ENCODE results near the gene RASD2.
"Not testable (repeated sequence)": the region's sequence is repeated elsewhere in the genome, so short reads cannot be mapped to it uniquely, and the experiment has no call there.

RASD2 gene, protein sequence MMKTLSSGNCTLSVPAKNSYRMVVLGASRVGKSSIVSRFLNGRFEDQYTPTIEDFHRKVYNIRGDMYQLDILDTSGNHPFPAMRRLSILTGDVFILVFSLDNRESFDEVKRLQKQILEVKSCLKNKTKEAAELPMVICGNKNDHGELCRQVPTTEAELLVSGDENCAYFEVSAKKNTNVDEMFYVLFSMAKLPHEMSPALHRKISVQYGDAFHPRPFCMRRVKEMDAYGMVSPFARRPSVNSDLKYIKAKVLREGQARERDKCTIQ

DNA sequence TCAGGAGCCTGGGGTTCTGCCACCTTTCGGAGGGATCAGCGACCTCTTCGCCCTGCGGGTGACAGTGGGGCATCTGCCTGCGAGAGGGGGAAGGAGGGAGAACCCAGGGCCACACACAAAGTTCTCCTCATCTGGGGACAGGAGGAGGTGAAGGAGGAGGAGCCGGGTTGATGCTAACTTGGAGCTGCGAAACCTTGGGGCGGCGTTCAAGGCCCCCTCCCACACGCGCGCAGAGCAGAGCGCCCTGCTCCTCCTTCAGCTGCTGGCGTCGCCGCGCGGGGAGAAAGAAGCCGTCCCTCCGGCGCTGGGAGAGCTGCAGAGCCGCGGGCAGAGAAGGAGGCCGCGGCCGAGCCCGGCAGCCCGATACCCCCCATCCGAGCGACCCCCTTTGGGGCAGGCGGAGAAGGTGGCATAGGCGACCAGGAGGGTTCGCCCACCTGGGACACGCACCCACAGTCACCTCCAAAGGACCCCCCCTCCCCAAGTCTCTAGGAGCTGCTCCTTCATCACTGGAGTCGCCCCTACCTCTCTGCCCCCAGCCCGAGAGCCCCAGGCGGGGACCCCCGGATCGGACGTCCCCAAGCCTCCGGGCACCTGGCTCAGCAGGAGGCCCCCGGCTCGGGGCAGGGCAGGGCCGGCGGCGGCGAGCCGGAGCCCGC lies at the start of gene RASD2:
TSS of gene RASD2 (plus strand) at position 237 of the 659 bp plus-strand sequence. CDS start 5,979 bp downstream, outside the sequence.
- no peak for DNase-seq

DNA sequence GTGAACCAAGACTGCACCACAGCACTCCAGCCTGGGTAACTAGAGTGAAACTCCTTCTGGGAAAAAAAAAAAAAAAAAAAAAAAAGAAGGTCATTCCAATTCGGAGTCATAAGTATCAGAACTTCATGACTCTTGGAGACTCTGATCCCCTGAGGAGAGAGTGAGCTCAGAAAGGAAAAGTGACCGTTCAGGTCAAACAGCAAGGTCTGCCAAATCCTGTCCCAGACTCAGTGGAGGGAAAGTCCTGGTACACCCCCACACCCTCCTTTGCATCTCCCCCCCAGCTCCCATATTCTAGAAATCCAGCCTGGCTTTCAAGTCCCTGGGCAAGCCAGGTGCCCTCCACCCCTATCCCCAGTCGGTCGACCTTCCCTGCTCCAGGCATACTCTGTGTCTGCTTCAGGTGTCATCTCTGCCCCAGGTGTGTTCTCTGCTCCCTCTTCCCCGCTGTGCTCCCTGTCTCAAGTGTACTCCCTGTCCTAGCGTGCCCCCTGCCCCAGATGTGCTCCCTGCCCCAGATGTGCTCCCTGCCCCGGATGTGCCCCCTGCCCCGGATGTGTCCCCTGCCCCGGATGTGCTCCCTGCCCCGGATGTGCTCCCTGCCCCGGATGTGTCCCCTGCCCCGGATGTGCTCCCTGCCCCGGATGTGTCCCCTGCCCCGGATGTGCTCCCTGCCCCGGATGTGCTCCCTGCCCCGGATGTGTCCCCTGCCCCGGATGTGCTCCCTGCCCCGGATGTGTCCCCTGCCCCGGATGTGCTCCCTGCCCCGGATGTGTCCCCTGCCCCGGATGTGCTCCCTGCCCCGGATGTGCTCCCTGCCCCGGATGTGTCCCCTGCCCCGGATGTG lies 49.3 kb upstream of the RASD2 start:
- not testable (repeated sequence) for DNase-seq

DNA sequence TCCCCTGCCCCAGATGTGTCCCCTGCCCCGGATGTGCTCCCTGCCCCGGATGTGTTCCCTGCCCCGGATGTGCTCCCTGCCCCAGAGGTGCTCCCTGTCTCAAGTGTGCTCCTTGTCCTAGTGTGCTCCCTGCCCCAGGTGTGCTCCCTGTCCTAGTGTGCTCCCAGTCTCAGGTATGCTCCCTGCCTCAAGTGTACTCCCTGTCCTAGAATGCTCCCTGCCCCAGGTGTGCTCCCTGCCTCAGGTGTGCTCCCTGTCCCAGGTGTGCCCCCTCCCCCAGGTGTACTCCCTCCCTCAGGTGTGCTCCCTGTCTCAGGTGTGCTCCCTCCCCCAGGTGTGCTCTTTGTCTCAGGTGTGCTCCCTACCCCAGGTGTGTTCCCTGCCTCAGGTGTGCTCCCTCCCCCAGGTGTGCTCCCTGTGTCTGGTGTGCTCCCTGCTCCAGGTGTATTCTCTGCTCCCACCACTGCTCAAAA lies 48.7 kb upstream of the RASD2 start:
- no peak for DNase-seq

DNA sequence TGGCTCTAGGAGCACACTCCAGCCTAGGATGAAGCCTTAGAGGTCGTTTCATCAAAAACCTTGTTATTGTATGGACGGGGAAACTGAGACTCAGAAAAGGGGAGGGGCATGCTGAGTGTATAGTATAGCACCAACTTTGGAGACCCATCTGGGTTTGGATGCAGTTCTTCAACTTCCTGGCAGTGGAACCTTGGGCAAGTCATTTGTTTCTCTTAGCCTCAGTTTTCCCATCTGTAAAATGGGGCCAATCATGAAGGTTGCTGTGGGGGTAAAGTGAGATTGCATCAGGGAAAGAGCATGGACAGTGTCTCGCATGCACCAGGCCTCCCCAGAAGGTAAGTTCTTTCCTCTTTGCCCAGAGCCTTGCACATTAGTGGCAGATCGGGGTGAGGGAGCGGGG lies 47.6 kb upstream of the RASD2 start:
- no peak for DNase-seq

DNA sequence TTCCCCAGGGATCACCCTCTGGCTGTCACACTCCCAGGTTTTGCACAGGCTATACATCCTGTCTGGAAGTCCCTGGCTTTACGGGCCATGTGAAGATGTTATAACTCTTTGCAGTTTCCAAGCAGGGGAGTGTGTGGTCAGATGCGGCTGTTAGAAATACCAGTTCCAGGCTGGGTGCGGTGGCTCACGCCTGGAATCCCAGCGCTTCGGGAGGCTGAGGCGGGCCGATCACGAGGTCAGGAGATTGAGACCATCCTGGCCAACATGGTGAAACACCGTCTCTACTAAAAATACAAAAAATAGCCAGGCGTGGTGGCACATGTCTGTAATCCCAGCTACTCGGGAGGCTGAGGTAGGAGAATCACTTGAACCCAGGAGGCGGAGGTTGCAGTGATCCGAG lies 44.9 kb upstream of the RASD2 start:
- not testable (repeated sequence) for DNase-seq

DNA sequence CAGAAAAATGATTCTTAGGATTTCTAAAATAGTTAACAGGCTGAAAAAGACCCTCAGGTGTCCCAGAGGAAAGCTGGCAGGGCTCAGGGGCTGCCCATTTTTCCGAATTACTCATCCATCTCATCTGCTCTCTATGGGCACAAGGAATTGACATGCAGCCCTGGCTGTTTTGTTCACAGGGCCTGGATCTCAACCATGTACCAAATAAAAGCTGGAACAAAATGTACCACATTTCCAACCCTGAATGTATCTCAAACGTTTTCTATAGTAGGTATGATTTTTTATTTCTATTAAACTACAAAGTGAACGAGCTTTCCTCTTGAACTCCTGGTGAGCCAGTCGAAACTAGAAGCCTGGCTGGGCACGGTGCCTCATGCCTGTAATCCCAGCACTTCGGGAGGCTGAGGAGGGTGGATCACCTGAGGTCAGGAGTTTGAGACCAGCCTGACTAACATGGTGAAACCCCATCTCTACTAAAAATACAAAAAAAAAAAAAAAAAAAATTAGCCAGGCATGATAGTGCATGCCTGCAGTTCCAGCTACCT lies 43.8 kb upstream of the RASD2 start:
- no peak for DNase-seq

DNA sequence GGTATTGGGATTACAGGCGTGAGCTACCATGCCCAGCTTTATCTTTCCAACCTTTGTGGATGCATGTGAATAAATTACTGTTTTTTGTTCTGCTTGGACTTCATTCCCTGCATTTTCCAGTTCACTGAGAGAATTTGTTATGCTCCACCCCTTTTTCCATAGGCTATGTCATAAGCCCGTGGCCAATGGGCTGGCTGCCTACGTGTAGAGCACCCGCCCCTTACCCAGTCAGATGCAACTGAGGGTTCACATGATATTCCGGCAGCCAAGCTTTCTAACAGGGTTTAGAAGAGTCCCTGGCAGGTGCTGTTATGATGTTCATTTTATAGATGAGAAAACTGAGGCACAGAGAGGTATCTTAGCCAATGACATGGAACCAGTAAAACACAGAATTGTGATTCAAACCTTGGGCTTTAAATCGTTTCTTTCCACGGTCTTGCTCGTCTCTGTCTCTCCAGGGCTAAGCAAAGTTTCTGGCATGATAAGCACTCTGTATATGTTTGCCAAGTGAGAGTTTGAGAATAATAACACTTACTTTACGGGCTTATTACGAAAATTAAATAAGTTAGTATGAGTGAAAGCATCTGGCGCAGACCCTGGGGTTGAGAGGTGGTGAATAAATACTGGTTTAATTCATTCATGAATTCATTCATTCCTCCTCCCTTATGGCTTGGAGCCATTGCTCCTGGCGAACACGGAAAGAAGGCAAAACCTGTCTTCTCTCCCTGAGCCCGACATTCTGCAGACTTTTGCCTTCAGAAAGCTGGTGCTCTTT lies 42.4 kb upstream of the RASD2 start:
- DNase-seq = no peak

DNA sequence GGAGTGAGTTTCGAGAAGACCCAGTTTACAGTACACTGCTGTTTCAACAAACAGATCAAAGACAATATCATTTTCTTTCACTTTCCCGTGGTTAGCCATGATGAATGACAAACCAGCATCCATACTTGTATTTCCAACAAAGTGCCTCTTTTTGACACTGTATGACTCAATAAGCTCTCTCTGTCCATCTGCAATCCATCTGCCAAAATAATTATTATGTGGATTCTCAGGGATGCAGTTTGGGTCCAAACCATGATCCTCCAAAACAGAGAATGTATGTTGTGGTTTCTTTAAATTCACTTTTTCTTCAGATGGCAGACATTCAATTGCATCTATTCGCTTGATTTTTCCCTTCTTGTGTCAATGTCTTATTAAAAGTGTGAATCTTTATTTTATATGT lies 37.8 kb upstream of the RASD2 start:
- DNase-seq = no peak

DNA sequence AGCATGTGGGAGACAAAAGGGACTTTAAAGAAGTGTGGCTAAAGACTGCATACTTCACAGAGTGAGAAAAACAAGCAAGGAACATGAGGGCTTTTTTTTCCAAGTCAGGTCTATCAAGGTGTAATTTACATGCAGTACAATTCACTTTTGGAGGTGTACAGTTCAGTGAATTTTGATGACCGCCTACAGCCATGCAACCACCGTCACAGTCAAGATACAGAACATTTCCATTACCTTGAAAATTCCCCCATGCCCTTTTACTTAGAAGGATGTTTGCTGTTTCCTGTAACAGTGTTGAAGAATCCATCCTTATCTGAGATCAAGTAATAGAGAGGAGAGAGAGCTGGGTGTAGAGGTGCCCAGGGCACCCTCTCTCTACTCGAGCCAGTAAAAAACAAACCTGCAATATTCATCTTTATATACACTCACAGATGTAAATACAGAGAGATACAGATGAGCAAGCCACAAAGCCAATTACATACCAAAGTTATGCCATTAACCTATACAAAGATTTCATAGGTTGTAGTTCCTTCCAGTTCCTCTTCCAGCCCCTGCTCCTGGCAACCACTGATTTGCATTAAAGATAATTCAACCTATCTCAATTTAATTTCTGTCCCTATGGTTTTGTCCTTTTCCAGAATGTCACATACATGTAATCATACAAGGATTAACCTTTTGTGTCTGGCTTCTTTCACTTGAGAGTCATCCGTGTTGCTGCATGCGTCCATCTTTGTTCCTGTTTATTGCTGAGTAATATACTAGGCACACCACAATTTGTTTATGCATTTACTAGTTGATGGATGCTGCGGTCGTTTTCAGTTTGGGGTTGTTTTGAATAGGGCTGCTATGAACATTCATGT lies 35.0 kb upstream of the RASD2 start:
- DNase-seq = no peak

DNA sequence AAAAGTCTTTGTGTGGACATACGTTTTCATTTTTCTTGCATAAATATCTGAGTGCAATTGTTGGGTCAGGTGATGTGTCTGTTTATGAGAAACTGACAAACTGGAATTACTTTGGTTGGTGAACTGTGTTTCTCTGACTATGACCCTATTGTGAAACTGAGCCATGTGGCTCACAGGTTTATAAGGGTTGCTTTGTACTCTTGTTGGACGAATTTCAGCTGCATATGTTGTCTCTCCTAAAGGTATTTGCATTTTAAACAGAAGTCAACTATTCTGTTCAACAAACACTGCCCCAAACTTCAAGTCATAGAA lies 34.4 kb upstream of the RASD2 start:
- DNase-seq = no peak

DNA sequence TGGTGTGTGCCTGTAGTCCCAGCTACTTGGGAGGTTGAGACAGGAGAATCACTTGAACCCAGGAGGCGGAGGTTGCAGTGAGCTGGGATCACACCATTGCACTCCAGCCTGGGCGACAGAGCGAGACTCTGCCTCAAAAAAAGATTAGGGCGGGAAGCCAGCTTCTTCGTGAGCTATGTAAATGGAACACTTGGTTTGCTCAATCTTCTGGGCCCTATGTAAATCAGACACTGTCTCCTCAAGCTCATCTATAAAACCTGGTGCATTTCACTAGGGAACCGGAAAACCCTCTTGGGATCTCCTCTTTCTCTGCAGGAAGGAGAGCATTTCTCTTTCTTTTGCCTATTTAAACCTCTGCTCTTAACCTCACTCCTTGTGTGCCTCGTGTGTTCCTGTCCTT lies 32.8 kb upstream of the RASD2 start:
- DNase-seq = not testable (repeated sequence)

DNA sequence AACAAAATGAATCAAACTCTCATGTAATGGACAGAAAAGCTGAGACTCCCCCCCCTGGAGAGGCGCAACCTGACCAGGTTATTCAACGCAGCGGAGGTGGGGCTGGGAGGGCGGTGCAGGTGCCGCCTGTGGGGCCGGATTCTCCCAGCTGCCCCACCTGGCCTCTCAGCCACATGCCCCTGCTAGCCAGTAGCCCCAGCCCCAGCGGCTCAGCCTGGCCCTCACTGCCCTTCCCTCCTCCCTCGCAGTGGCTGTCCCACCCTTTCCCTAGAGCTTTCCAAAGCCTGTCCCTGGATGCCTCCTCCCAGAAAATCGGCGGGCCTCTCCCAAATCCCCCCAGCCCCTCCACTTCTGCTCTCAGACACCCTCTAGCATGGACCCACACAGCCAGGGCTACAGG lies 31.2 kb upstream of the RASD2 start:
- DNase-seq = no peak

DNA sequence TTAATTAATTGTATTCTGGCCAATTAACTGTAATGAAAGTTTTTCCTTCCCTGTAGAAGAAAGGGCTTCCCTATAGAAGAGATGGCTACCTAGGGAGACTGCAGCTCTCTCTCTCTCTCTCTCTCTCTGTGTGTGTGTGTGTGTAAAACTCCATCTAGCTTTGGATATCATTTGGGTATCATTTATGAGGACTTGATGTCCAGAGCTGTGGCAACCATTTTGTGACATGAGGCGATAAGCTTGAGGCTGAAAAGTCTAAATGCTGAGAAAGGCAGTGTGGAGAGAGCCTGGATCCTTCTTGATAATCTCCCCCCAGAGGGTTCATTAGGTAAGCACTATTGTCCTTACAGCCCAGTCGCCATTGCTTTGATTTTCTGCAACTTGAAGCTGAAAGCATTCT lies 30.7 kb upstream of the RASD2 start:
- no peak for DNase-seq

DNA sequence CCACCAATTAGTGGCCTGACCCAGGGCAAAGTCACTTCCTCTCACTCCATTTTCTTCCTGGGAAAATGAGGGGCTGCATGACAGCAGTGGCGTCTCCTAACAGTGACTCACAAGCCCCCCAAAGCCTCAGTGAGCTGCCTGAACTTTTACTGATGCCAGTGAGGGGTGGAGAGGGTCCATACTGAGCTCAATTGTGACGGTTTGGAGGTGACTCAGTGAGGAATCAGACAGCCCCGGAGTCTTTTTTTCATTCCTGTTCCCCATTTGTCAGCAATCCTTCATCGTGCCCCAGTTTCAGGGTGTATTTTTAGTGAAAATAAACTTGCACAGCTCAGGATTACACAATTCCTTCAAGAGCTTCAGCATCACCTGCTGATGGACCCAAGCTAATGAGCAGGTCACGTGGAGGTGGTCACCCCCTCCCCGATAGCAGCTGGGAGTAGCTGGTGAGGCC lies 30.1 kb upstream of the RASD2 start:
- DNase-seq = no peak

DNA sequence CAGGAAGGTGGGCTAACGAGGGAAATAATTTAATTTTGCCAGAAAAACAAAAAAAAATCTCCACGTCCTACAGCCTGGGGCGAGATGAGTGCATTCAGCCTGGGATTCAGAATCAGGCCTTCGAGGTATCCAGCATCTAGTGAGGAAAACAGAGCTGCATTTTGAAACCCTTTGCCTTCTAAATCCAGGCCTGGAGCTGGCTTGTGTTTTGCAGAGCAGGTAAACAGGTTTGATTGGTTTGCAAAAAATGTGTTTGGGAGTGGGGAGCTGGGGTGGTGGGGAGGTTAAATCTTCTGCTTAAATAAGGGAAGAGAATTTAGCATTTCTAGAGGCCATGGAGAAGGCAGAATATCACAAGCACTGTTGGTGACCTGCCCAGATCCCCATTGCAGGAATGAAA lies 29.7 kb upstream of the RASD2 start:
- DNase-seq = no peak

DNA sequence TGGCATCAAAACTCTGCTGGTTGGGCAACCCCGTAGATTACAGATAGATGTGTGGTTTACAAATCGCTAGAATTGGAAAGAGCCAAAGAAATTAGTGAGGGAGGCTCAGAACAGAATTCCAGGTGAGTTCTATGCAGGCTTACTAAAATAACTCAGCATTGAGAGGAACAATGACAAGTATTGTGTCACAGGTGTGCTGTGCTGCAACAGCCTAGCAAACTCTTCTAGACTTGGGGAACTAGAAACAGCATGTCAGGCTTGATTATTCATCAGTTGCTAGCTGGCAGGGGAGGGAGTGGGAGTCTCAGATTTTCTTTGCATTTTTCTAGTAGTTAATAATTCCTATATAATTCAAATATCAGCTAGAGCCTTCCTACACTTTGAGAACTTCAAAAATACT lies 26.3 kb upstream of the RASD2 start:
- DNase-seq = no peak

DNA sequence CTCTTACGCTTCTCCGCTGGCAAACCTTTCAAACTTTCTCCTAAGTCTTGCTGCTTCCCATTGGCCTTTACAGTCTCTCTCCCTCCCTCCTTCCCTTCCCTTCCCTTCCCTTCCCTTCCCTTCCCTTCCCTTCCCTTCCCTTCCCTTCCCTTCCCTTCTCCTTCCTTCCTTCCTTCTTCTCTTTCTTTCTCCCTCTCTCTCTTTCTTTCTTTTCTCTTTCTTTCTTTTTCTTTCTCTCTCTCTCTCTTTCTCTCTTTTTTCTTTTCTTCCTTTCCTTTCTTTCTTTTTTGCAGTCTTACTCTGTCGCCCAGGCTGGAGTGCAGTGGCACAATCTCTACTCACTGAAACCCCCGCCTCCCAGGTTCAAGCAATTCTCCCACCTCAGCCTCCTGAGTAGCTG lies 24.7 kb upstream of the RASD2 start:
- DNase-seq = not testable (repeated sequence)

DNA sequence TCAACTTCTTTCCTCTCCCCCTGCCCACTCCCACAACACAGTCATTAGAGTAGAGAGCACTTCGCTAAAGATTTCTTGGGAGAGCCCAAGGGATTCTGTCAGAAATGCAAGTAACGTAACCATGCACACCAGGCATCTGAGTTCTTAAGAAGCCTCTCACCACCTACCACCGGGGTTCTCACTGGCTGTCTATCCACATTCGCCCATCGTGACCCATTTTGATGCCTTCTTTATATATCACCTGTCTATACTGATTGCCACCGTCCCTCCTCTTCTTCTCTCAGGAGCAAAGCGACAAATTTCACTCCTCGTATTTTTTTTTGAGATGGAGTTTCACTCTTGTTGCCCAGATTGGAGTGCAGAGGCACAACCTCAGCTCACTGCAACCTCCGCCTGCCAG lies 23.9 kb upstream of the RASD2 start:
- no peak for DNase-seq

DNA sequence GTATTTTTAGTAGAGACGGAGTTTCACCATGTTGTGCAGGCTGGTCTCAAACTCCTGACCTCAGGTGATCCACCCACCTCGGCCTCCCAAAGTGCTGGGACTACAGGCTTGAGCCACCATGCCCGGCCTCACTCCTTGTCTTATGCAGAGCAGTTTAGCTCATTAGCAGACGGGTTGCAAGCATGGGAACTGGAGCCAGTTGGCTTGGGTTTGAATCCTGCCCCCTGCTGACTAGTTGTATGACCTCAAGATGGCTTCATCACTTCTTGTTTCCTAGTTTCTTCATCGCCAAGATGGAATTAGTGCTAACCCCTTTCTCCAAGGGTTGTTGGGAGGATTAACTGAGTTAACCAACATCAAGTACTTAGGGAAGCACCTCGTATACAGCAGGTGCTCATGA lies 23.4 kb upstream of the RASD2 start:
- DNase-seq = no peak

DNA sequence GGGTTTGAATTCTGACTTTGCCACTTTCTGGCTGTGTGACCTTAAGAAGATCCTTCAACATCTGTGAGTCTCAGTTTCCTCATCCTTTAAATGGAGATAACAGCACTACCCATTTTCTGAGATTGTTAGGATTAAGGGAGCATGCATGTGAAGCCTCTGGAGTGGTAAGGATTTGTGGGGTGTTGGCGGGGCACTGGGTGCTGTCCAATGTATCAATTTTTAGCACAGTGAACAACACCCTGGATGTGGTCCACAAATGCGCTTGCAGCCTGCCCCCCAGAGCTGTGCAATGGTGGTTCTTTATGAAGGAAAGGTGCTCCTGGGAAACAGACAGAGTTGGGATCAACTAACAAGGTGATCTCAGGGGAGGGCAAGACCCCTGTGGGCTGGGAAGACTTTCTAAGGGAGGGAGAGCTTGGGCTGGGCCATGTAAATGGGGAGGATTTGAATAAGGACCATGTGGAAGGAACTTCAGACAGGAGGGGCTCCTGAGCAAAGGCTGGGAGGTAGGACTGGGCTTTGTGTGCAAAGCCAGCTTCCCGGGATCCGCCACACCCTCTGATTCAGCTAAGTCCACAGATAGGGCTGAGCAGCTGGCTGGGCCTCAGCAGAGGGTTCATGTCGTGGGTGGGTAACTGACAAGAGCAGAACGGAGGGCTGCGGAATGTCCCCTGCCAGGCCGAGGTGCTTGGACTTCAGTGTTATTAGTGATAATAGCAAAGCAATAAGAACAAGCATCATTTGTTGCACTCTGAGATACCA lies 22.7 kb upstream of the RASD2 start:
- DNase-seq = no peak

DNA sequence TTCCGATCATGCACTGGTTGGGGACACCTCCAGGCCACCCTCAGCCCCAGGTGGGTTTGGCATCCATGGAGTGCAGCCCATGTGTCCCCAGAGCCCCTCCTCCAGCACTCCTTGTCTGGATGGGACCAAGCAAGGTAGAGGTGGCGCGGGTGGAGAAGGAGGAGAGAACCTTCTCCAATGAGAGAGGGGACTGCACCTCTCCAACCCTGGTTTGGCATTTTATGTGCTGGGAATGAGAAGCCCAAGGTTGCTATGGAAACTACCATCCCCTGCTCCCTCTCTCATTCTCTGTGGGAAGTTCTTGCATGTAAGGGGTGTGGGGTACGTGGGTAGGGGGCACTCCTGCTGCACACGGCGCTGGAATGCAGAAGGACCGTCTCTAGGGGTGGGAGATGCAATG lies 21.8 kb upstream of the RASD2 start:
- no peak for DNase-seq
